Testis (tissue), 2 donors: ENCODE results near the gene CNFN.

ENCODE experiments used
- POLR2A ChIP-seq: fragments of 450-650 bp; IDR thresholded peaks from one replicate; pipeline ENCODE4 v1.6.1; 2017; ENCODE audit warnings: antibody characterized with exemption, mild to moderate bottlenecking, moderate library complexity
- TF ChIP-seq, protein P1 (sequence below), 3 experiments: fragments of 450-650 bp in 2 of 3; fragments of 200-600 bp in 1 of 3; sonication (generic) in 1 of 3; IDR thresholded peaks; one replicate each; pipeline ENCODE4 v1.5.1; 2016 to 2019; ENCODE audit warnings: antibody characterized with exemption in 3 of 3, mild to moderate bottlenecking in 2 of 3, moderate library complexity in 1 of 3

GRCh38 chr19:42397263-42398166, 7.4 kb upstream of the CNFN start:
- TF ChIP-seq, protein P1, sequence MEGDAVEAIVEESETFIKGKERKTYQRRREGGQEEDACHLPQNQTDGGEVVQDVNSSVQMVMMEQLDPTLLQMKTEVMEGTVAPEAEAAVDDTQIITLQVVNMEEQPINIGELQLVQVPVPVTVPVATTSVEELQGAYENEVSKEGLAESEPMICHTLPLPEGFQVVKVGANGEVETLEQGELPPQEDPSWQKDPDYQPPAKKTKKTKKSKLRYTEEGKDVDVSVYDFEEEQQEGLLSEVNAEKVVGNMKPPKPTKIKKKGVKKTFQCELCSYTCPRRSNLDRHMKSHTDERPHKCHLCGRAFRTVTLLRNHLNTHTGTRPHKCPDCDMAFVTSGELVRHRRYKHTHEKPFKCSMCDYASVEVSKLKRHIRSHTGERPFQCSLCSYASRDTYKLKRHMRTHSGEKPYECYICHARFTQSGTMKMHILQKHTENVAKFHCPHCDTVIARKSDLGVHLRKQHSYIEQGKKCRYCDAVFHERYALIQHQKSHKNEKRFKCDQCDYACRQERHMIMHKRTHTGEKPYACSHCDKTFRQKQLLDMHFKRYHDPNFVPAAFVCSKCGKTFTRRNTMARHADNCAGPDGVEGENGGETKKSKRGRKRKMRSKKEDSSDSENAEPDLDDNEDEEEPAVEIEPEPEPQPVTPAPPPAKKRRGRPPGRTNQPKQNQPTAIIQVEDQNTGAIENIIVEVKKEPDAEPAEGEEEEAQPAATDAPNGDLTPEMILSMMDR (IDR thresholded peaks at IDR 0.05) = no peak
- no peak for TF ChIP-seq POLR2A
